Endothelial cell of umbilical vein (primary cell): ENCODE data around the gene ASCL5. TPM values are rescaled to one million over a fixed set of nuclear protein-coding genes. Genes with fewer than 3 reads are reported as not detected.

Source experiments
- BruUV-seq: library from RNA; stranded (reverse); fragments of 400-500 nt; replicated peaks from 2 replicates; lab custom pipeline; 2021; lab: Mats Ljungman, UMichigan
- CTCF ChIA-PET: fragments of 300-600, 350-600 bp; sonication (Branson Sonifier 250); formaldehyde crosslinking; loops from one replicate; lab custom pipeline; 2021; ENCODE audit warnings: antibody characterized with exemption, inconsistent platforms; lab: Charles Lee
- POLR2A ChIA-PET: fragments of 300-600, 350-600 bp; sonication (Branson Sonifier 250); formaldehyde crosslinking; loops from one replicate; lab custom pipeline; 2021; ENCODE audit warnings: antibody characterized with exemption, inconsistent platforms; lab: Charles Lee
- DNase-seq: peaks from one replicate; pipeline ENCODE4 v3.0.0-alpha.2; 2011; ENCODE audit warnings: low read depth, low spot score
- FAIRE-seq: peaks from 2 replicates; lab custom pipeline; 2011; peaks lifted over from hg19 to GRCh38; lab: Jason Lieb, UNC
- H2AFZ ChIP-seq: 2 replicates; pipeline ENCODE4 v1.6.0; 2012; ENCODE audit warnings: low read depth, low read length, control low read depth, inconsistent platforms
- H3K27ac ChIP-seq: 2 replicates; pipeline ENCODE4 v1.5.1; 2011; ENCODE audit warnings: low read depth, mild to moderate bottlenecking, control low read depth, low read length, moderate library complexity; ENCODE audit not compliant: insufficient read depth
- H3K27me3 ChIP-seq, 2 experiments: 2 replicates each; pipeline versions ENCODE4 v1.6.0 to v1.6.1; 2011; ENCODE audit warnings: low read length in 2 of 2, mixed read lengths in 1 of 2; ENCODE audit not compliant: control insufficient read depth in 2 of 2, insufficient read depth in 2 of 2
- H3K36me3 ChIP-seq, 2 experiments: 2 replicates in 1 of 2; 3 replicates in 1 of 2; pipeline ENCODE4 v1.5.1; 2011; ENCODE audit warnings: low read length in 2 of 2, mild to moderate bottlenecking in 1 of 2, moderate library complexity in 1 of 2; ENCODE audit not compliant: control insufficient read depth in 2 of 2, insufficient read depth in 2 of 2; ENCODE audit errors: extremely low read depth in 1 of 2
- H3K4me1 ChIP-seq: 3 replicates; pipeline ENCODE4 v1.5.1; 2011; ENCODE audit warnings: mild to moderate bottlenecking, low read length; ENCODE audit not compliant: control insufficient read depth, insufficient read depth; ENCODE audit errors: extremely low read depth
- H3K4me2 ChIP-seq: 2 replicates; pipeline ENCODE4 v1.6.1; 2011; ENCODE audit warnings: low read length, control low read depth, mixed read lengths; ENCODE audit not compliant: insufficient read depth
- H3K4me3 ChIP-seq, 3 experiments: fragments of 200-600 bp in 1 of 3; sonication (generic), shearing (Covaris generic) in 1 of 3; replicated peaks in 1 of 3; 2 replicates each; pipeline ENCODE4 v1.5.1; 2011 to 2016; ENCODE audit warnings: control low read depth in 3 of 3, low read length in 3 of 3, mild to moderate bottlenecking in 2 of 3, inconsistent platforms in 1 of 3, low read depth in 1 of 3, moderate library complexity in 1 of 3; ENCODE audit not compliant: insufficient read depth in 1 of 3
- H3K79me2 ChIP-seq: 2 replicates; pipeline ENCODE4 v1.6.0; 2012; ENCODE audit warnings: low read length, inconsistent platforms; ENCODE audit not compliant: control insufficient read depth, insufficient read depth
- H3K9ac ChIP-seq: replicated peaks from 2 replicates; pipeline ENCODE3; 2011; ENCODE audit warnings: low read length, control low read depth; ENCODE audit not compliant: insufficient read depth; ENCODE audit errors: extremely low read depth
- H3K9me1 ChIP-seq: replicated peaks from 3 replicates; pipeline ENCODE4 v1.6.0; 2011; ENCODE audit warnings: mild to moderate bottlenecking, low read length; ENCODE audit not compliant: control insufficient read depth, insufficient read depth; ENCODE audit errors: extremely low read depth
- H3K9me3 ChIP-seq: replicated peaks from 2 replicates; pipeline ENCODE4 v1.5.1; 2012; ENCODE audit warnings: low read length, inconsistent platforms; ENCODE audit not compliant: control insufficient read depth, insufficient read depth
- H4K20me1 ChIP-seq: replicated peaks from 2 replicates; pipeline ENCODE3; 2011; ENCODE audit warnings: mild to moderate bottlenecking, low read length; ENCODE audit not compliant: control insufficient read depth, insufficient read depth; ENCODE audit errors: extremely low read depth
- EZH2 ChIP-seq: IDR thresholded peaks from 2 replicates; pipeline ENCODE4 v1.6.1; 2012; ENCODE audit warnings: borderline replicate concordance, low read depth, mild to moderate bottlenecking, moderate library complexity, low read length, inconsistent platforms; ENCODE audit not compliant: severe bottlenecking
- FOS ChIP-seq: IDR thresholded peaks from 2 replicates; pipeline ENCODE4 v1.6.1; 2011; ENCODE audit warnings: mild to moderate bottlenecking, low read length, moderate library complexity, borderline replicate concordance; ENCODE audit not compliant: insufficient read depth
- GATA2 ChIP-seq: IDR thresholded peaks from 2 replicates; pipeline ENCODE4 v1.7.0; 2011; ENCODE audit warnings: low read depth, mild to moderate bottlenecking, moderate library complexity, mixed read lengths, low read length; ENCODE audit not compliant: insufficient read length, insufficient read depth
- JUN ChIP-seq: IDR thresholded peaks from 2 replicates; pipeline ENCODE4 v1.6.1; 2011; ENCODE audit warnings: borderline replicate concordance, low read depth; ENCODE audit not compliant: insufficient read length, insufficient read depth
- MYC ChIP-seq: IDR thresholded peaks from one replicate; pipeline ENCODE4 v1.6.1; 2011; ENCODE audit warnings: mild to moderate bottlenecking, low read depth, low read length
- POLR2A ChIP-seq: IDR thresholded peaks from 2 replicates; pipeline ENCODE4 v1.6.1; 2012; ENCODE audit warnings: low read depth, mild to moderate bottlenecking, control low read depth, low read length
- POLR2AphosphoS5 ChIP-seq: IDR thresholded peaks from 2 replicates; pipeline ENCODE4 v1.6.1; 2012; ENCODE audit warnings: low read depth, mild to moderate bottlenecking, control low read depth, low read length, moderate library complexity; ENCODE audit not compliant: insufficient read depth
- dilution Hi-C: fragments of 300-500 bp; cut with MboI; formaldehyde crosslinking; loops from one replicate; pipeline ENCODE4 v1.15.0; 2019; ENCODE audit warnings: low sequenced_read_pairs; ENCODE audit not compliant: extremely low pct_ligation_motif_present
- intact Hi-C: fragments of 100-400 bp; cut with micrococcal nuclease; formaldehyde crosslinking; loops from one replicate; pipeline ENCODE4 v1.10.0; 2022
- polyA plus RNA-seq, 4 experiments: library from polyadenylated mRNA; depleted of rRNA in 3 of 4; stranded (reverse) in 3 of 4; unstranded in 1 of 4; fragments of >200 nt; gene quantifications; 2 replicates each; pipeline versions ENCODE4 v1.2.1 to v1.2.3, GENCODE V29; 2011 to 2012; ENCODE audit warnings: missing spikeins in 1 of 4
- total RNA-seq: library from RNA; stranded (reverse); gene quantifications from 2 replicates; pipeline ENCODE4 v1.2.3, GENCODE V29; 2021
- TF ChIP-seq, protein P1 (sequence below), 2 donors: IDR thresholded peaks; 1 replicate in 1 of 2; 2 replicates in 1 of 2; pipeline ENCODE4 v1.5.1; 2011; ENCODE audit warnings: low read length in 2 of 2, mild to moderate bottlenecking in 2 of 2, moderate library complexity in 2 of 2, control low read depth in 1 of 2, inconsistent platforms in 1 of 2, low read depth in 1 of 2; ENCODE audit not compliant: insufficient read depth in 1 of 2; ENCODE audit errors: extremely low read depth in 1 of 2
- TF ChIP-seq, protein P2 (sequence below): IDR thresholded peaks from 2 replicates; pipeline ENCODE4 v1.6.1; 2011; ENCODE audit not compliant: insufficient read depth, insufficient read length

ASCL5 gene
- total and polyA plus RNA-seq, 2 donors (not counting 3 experiments of a cell fraction or from before 2014, with no cell fraction given): not detected

GRCh38 chr1:201173736-201174135 is 46.8 kb upstream of the ASCL5 start:
- Histone ChIP-seq H3K27ac (no peak overlapping the region), H3K79me2 (no peaks in the 10 kb centered on the region), H3K9me1 (no peaks in the 10 kb centered on the region), H3K27me3 (peaks cover 7 to 12% of the 10 kb centered on the region in 2 experiments), H3K4me2 (no peak overlapping the region), H3K4me3 (no peak overlapping the region), H3K9me3 (no peaks in the 10 kb centered on the region), H2AFZ (no peak overlapping the region), H3K9ac (no peak overlapping the region), H3K36me3 (no peaks in the 10 kb centered on the region), H3K4me1 (peaks cover 9% of the 10 kb centered on the region), H4K20me1 (no peaks in the 10 kb centered on the region)
- intact Hi-C loops: no loop called here
- TF ChIP-seq POLR2AphosphoS5: no peak
- no peak for TF ChIP-seq MYC
- TF ChIP-seq GATA2: no peak
- TF ChIP-seq, protein P1, sequence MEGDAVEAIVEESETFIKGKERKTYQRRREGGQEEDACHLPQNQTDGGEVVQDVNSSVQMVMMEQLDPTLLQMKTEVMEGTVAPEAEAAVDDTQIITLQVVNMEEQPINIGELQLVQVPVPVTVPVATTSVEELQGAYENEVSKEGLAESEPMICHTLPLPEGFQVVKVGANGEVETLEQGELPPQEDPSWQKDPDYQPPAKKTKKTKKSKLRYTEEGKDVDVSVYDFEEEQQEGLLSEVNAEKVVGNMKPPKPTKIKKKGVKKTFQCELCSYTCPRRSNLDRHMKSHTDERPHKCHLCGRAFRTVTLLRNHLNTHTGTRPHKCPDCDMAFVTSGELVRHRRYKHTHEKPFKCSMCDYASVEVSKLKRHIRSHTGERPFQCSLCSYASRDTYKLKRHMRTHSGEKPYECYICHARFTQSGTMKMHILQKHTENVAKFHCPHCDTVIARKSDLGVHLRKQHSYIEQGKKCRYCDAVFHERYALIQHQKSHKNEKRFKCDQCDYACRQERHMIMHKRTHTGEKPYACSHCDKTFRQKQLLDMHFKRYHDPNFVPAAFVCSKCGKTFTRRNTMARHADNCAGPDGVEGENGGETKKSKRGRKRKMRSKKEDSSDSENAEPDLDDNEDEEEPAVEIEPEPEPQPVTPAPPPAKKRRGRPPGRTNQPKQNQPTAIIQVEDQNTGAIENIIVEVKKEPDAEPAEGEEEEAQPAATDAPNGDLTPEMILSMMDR (IDR thresholded peaks at IDR 0.05; ENCODE audit: extremely low read depth in 1 of 2, insufficient read depth in 1 of 2, low read depth in 1 of 2, low read length in 2 of 2): no peak
- TF ChIP-seq POLR2A: no peak
- TF ChIP-seq FOS: no peak
- no peak for TF ChIP-seq JUN
- TF ChIP-seq, protein P2, sequence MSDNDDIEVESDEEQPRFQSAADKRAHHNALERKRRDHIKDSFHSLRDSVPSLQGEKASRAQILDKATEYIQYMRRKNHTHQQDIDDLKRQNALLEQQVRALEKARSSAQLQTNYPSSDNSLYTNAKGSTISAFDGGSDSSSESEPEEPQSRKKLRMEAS: no peak
- no peak for TF ChIP-seq EZH2
- DNase-seq (no peak), FAIRE-seq (no peak)
- no TSS peak for BruUV-seq
- POLR2A ChIA-PET: no interaction called here
- dilution Hi-C loops: no loop called here
- CTCF ChIA-PET: interaction anchor here (0.8 to 3.5 kb wide), 3 partner anchors 10 to 54 kb away, joined by 3 to 11 read pairs (median 4); no protein-coding TSS in a partner anchor
